Body of pancreas (tissue), 4 donors: ENCODE data around the gene NRARP. TPM values are rescaled to one million over a fixed set of nuclear protein-coding genes. Genes with fewer than 3 reads are reported as not detected.
"Not testable (repeated sequence)": the region's sequence is repeated elsewhere in the genome, so short reads cannot be mapped to it uniquely, and the experiment has no call there.

Source experiments
- ATAC-seq: fragments of 150-250 bp; one replicate; pipeline ENCODE4 v1.9.1; 2016
- DNase-seq, 4 donors: peaks; one replicate each; pipeline ENCODE4 v3.0.0-alpha.2; 2019
- H3K27ac ChIP-seq, 4 donors: fragments of 200-600 bp; sonication (generic); 1 replicate in 3 of 4; 2 replicates in 1 of 4; pipeline versions ENCODE4 v1.5.1 to v1.6.1; 2016 to 2019; ENCODE audit warnings: mild to moderate bottlenecking in 1 of 4, mixed read lengths in 1 of 4, moderate library complexity in 1 of 4
- H3K27me3 ChIP-seq, 2 donors: fragments of 200-600 bp; sonication (generic); one replicate each; pipeline ENCODE4 v1.6.0; 2016; ENCODE audit warnings: mild to moderate bottlenecking in 1 of 2
- H3K36me3 ChIP-seq, 2 donors: fragments of 200-600 bp; sonication (generic); replicated peaks in 1 of 2; 2 replicates each; pipeline ENCODE4 v1.5.1; 2016; ENCODE audit warnings: low read depth in 2 of 2; ENCODE audit not compliant: insufficient read depth in 1 of 2
- H3K4me1 ChIP-seq: fragments of 200-600 bp; sonication (generic); one replicate; pipeline ENCODE4 v1.6.0; 2016
- H3K4me3 ChIP-seq, 2 donors: fragments of 200-600 bp; sonication (generic); 1 replicate in 1 of 2; 2 replicates in 1 of 2; pipeline ENCODE4 v1.5.1; 2016 to 2019
- H3K9me3 ChIP-seq, 3 donors: fragments of 200-600 bp; sonication (generic); 1 replicate in 2 of 3; 2 replicates in 1 of 3; pipeline ENCODE4 v1.5.1; 2016
- POLR2A ChIP-seq, 3 donors: fragments of 450-650 bp; IDR thresholded peaks; one replicate each; pipeline ENCODE4 v1.6.1; 2016; ENCODE audit warnings: antibody characterized with exemption in 3 of 3, mild to moderate bottlenecking in 2 of 3
- WGBS, 2 donors: methylation state at CpG; one replicate each; pipeline ENCODE4 v1.1.5; 2017; 5-methylcytosine and 5-hydroxymethylcytosine counted together
- intact Hi-C: fragments of 100-400 bp; cut with DNase I; formaldehyde crosslinking; loops from one replicate; pipeline ENCODE4 v1.15.1; 2023
- total RNA-seq, 2 donors: library from RNA; depleted of rRNA; stranded (reverse); fragments of >200 nt; gene quantifications; one replicate each; pipeline ENCODE4 v1.1.0, GENCODE V29; 2016
- TF ChIP-seq, protein P1 (sequence below), 7 experiments: fragments of 450-650 bp in 4 of 7; fragments of 200-600 bp in 3 of 7; sonication (generic) in 3 of 7; IDR thresholded peaks; one replicate each; pipeline ENCODE4 v1.5.1; 2016 to 2019; ENCODE audit warnings: antibody characterized with exemption in 7 of 7

The NRARP gene
- total RNA-seq, 2 donors from 2014 or later, result 18.4 to 24.4 TPM

DNA sequence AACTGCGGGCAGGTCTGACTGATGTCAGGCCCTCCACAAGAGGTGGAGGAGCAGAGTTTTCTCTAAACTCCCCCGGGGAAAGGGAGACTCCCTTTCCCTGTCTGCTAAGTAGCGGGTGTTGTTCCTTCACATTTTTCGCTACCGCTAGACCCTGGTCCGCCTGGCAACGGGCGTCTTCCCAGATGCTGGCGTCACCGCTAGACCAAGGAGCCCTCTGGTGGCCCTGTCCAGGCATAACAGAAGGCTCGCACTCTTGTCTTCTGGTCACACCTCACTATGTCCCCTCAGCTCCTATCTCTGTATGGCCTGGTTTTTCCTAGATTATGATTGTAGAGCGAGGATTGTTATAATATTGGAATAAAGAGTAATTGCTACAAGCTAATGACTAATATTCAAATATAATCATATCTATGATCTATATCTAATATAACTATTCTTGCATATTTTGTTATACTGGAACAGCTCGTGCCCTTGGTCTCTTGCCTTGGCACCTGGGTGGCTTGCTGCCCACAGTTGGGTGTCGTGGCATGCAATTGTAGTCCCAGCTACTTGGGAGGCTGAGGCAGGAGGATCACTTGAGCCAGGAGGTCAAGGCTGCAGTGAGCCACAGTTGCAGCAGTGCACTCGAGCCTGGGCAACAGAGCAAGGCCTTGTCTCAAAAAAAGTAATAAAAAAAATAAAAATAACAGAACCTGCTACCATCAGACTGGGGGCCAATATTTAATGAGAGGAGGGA is 39.7 kb downstream of the NRARP start:
- H3K27ac ChIP-seq, intact Hi-C loops, ATAC-seq, H3K4me1 ChIP-seq, H3K27me3 ChIP-seq, H3K4me3 ChIP-seq, H3K36me3 ChIP-seq, H3K9me3 ChIP-seq: not testable (repeated sequence)
- TF ChIP-seq, protein P1, sequence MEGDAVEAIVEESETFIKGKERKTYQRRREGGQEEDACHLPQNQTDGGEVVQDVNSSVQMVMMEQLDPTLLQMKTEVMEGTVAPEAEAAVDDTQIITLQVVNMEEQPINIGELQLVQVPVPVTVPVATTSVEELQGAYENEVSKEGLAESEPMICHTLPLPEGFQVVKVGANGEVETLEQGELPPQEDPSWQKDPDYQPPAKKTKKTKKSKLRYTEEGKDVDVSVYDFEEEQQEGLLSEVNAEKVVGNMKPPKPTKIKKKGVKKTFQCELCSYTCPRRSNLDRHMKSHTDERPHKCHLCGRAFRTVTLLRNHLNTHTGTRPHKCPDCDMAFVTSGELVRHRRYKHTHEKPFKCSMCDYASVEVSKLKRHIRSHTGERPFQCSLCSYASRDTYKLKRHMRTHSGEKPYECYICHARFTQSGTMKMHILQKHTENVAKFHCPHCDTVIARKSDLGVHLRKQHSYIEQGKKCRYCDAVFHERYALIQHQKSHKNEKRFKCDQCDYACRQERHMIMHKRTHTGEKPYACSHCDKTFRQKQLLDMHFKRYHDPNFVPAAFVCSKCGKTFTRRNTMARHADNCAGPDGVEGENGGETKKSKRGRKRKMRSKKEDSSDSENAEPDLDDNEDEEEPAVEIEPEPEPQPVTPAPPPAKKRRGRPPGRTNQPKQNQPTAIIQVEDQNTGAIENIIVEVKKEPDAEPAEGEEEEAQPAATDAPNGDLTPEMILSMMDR (IDR thresholded peaks at IDR 0.05), result peak; percentile 20 to 56 (median 44)
- peak in 3 of 4 donors; percentile 51 to 69 (median 58) for DNase-seq
- 33 to 45% methylated on average over 11 to 15 of the region's 15 CpGs for WGBS, 2 donors

DNA sequence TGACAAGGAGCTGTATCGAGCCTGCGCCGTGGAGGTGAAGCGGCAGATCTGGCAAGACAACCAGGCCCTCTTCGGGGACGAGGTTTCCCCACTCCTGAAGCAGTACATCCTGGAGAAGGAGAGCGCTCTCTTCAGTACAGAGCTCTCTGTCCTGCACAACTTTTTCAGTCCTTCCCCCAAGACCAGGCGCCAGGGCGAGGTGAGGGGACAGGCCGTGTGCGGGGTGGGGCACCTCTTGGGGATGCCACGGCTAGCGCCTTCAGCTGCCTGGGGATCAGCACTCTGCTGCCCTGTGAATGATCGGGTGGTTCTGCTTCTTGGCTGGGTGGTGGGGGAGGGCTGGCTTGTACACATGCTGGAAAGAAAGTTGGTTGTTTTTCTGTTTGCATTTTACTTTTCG is 45.2 kb downstream of the NRARP start:
- WGBS, 2 donors, result 86% methylated on average over 12 to 13 of the region's 15 CpGs
- ATAC-seq (no peak), DNase-seq (no peak)
- Histone ChIP-seq H3K36me3 (peaks cover 0 to 3% of the 10 kb centered on the region in 2 donors), H3K9me3 (no peaks in the 10 kb centered on the region), H3K4me1 (peaks cover 32% of the 10 kb centered on the region), H3K27me3 (no peaks in the 10 kb centered on the region), H3K27ac (no peak overlapping the region), H3K4me3 (no peak overlapping the region)
- TF ChIP-seq, protein P1 (IDR thresholded peaks at IDR 0.05), result no peak
- no peak for TF ChIP-seq POLR2A (IDR thresholded peaks at IDR 0.05)
- intact Hi-C loops, result no loop called here

DNA sequence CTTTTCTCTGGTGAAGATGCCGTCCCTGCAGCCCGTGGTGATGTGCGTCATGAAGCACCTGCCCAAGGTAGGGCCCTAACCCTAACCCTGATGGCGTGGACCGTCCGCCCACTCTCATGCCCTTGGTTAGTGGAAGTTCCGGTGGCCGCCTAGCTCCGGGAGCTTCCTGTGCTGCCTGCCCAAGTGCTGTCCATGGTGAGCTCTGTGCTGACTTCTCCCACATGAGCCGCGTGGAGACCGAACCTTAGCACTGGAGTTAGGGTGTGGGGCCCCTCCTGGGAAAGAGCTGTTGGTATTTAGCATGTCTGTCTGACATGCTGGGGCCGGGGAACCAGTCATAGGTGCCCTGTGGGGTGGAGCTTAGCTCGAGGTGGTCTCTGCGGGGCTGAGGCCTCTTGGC is 45.7 kb downstream of the NRARP start:
- H3K4me1 ChIP-seq, result peaks cover 32% of the 10 kb centered on the region
- intact Hi-C loops, result no loop called here
- no peak overlapping the region for H3K27ac ChIP-seq
- ATAC-seq (no peak), DNase-seq (no peak)
- H3K4me3 ChIP-seq, result no peak overlapping the region
- no peaks in the 10 kb centered on the region for H3K9me3 ChIP-seq
- WGBS, 2 donors, result 79 to 85% methylated on average over 5 to 15 of the region's 15 CpGs
- peaks cover 0 to 3% of the 10 kb centered on the region in 2 donors for H3K36me3 ChIP-seq
- no peaks in the 10 kb centered on the region for H3K27me3 ChIP-seq
- TF ChIP-seq, protein P1 (IDR thresholded peaks at IDR 0.05), result no peak
- TF ChIP-seq POLR2A (IDR thresholded peaks at IDR 0.05), result no peak

DNA sequence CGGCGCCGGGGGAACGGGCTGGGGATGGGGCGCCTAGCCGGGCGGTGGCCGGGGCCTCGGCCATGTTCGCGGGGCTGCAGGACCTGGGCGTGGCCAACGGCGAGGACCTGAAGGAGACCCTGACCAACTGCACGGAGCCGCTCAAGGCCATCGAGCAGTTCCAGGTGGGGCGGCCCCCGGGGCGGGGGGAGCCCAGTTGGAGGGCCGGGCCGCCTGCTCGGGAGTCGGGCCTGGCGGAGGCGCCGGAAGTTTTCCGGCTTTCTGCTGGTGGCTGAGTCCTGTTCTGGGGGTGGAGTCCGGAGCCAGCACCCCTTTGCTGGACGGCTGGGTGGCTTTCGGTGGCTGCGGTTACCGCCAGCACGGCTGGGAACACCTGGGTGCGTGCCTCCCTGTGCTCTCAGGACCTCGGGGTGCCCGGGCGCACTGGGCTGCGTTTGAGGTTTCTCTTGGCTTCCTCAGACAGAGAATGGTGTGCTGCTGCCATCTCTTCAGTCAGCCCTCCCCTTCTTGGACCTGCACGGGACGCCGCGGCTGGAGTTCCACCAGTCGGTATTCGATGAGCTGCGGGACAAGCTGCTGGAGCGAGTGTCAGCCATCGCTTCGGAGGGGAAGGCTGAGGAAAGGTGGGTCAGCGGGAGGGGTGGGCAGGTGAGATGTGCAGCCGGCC is 46.5 kb downstream of the NRARP start:
- Histone ChIP-seq H3K4me3 (peak overlapping the region; percentile 97 to 99), H3K4me1 (peaks cover 36% of the 10 kb centered on the region), H3K27ac (peak overlapping the region; percentile 33 to 84 (median 73)), H3K36me3 (peaks cover 0 to 3% of the 10 kb centered on the region in 2 donors), H3K27me3 (no peaks in the 10 kb centered on the region), H3K9me3 (no peaks in the 10 kb centered on the region)
- peak; percentile 40 for ATAC-seq
- intact Hi-C loops, result no loop called here
- peak; percentile 61 to 72 (median 66) for DNase-seq
- 0 to 2% methylated on average over 3 to 51 of the region's 51 CpGs for WGBS, 2 donors
- TF ChIP-seq POLR2A (IDR thresholded peaks at IDR 0.05), result no peak
- TF ChIP-seq, protein P1 (IDR thresholded peaks at IDR 0.05), result no peak
